Measurements from ENCODE around the gene SERPINA12. TPM values are rescaled to one million over a fixed set of nuclear protein-coding genes. Genes with fewer than 3 reads are reported as not detected.

The SERPINA12 gene
- total RNA-seq (not detected), polyA plus RNA-seq (not detected)

- no peak within 1 kb of the TSS for H3K4me3 ChIP-seq (ENCODE audit: low read depth, low read length)
- H3K27me3 ChIP-seq (ENCODE audit: control insufficient read depth, insufficient read depth, low read length) = no peaks in the 10 kb centered on the region
- ATAC-seq (ENCODE audit: low read depth in 2 of 2) (no peak), DNase-seq (no peak)
- Mint-ChIP-seq H3K4me1 (no peaks in the 10 kb centered on the region), H3K4me3 (no peak within 1 kb of the TSS), H3K27me3 (no peaks in the 10 kb centered on the region), H3K27ac (no peak within 1 kb of the TSS), H3K36me3 (no peaks in the 10 kb centered on the region), H3K9me3 (no peaks in the 10 kb centered on the region)
- H3K36me3 ChIP-seq (ENCODE audit: control insufficient read depth, insufficient read depth, low read length) = no peaks in the 10 kb centered on the region
- H3K4me1 ChIP-seq (ENCODE audit: control insufficient read depth, insufficient read depth, low read length, poor library complexity, severe bottlenecking) = no peaks in the 10 kb centered on the region
- H3K27ac ChIP-seq (ENCODE audit: insufficient read depth, low read length, poor library complexity, severe bottlenecking) = no peak within 1 kb of the TSS
- no peaks in the 10 kb centered on the region for H3K9me3 ChIP-seq (ENCODE audit: control insufficient read depth in 2 of 2, low read length in 2 of 2)
These were observed at the start of gene SERPINA12 for GRCh38 chr14:94509356-94509755. Gene SERPINA12 (minus strand): TSS chr14:94509469. CDS start chr14:94498397, 11,072 bp downstream.

GRCh38 chr14:94558842-94559241 is 49.6 kb upstream of the SERPINA12 start:
- ATAC-seq (ENCODE audit: low read depth in 2 of 2) (no peak), DNase-seq (no peak)
- Histone ChIP-seq H3K4me3 (ENCODE audit: low read depth, low read length) (no peak overlapping the region), H3K36me3 (ENCODE audit: control insufficient read depth, insufficient read depth, low read length) (no peaks in the 10 kb centered on the region), H3K27me3 (ENCODE audit: control insufficient read depth, insufficient read depth, low read length) (no peaks in the 10 kb centered on the region), H3K27ac (ENCODE audit: insufficient read depth, low read length, poor library complexity, severe bottlenecking) (no peak overlapping the region), H3K4me1 (ENCODE audit: control insufficient read depth, insufficient read depth, low read length, poor library complexity, severe bottlenecking) (no peaks in the 10 kb centered on the region), H3K9me3 (ENCODE audit: control insufficient read depth in 2 of 2, low read length in 2 of 2) (no peaks in the 10 kb centered on the region)
- no peaks in the 10 kb centered on the region for H3K36me3 Mint-ChIP-seq
- no peak overlapping the region for H3K4me3 Mint-ChIP-seq
- H3K27me3 Mint-ChIP-seq = peaks cover 9% of the 10 kb centered on the region
- no peak overlapping the region for H3K27ac Mint-ChIP-seq
- H3K4me1 Mint-ChIP-seq = no peaks in the 10 kb centered on the region
- peaks cover 0 to 7% (median 5%) of the 10 kb centered on the region in 7 donors for H3K9me3 Mint-ChIP-seq

GRCh38 chr14:94557327-94557726 is 48.1 kb upstream of the SERPINA12 start:
- Histone ChIP-seq H3K9me3 (ENCODE audit: control insufficient read depth in 2 of 2, low read length in 2 of 2) (no peaks in the 10 kb centered on the region), H3K4me1 (ENCODE audit: control insufficient read depth, insufficient read depth, low read length, poor library complexity, severe bottlenecking) (no peaks in the 10 kb centered on the region), H3K27me3 (ENCODE audit: control insufficient read depth, insufficient read depth, low read length) (no peaks in the 10 kb centered on the region), H3K4me3 (ENCODE audit: low read depth, low read length) (no peak overlapping the region), H3K27ac (ENCODE audit: insufficient read depth, low read length, poor library complexity, severe bottlenecking) (no peak overlapping the region), H3K36me3 (ENCODE audit: control insufficient read depth, insufficient read depth, low read length) (no peaks in the 10 kb centered on the region)
- Mint-ChIP-seq H3K9me3 (peaks cover 0 to 8% (median 5%) of the 10 kb centered on the region in 7 donors), H3K36me3 (no peaks in the 10 kb centered on the region), H3K4me3 (no peak overlapping the region), H3K27me3 (peaks cover 9% of the 10 kb centered on the region), H3K27ac (no peak overlapping the region), H3K4me1 (no peaks in the 10 kb centered on the region)
- DNase-seq (no peak), ATAC-seq (ENCODE audit: low read depth in 2 of 2) (no peak)

- Mint-ChIP-seq H3K4me1 (no peaks in the 10 kb centered on the region), H3K27ac (no peak overlapping the region), H3K27me3 (peaks cover 15% of the 10 kb centered on the region), H3K4me3 (no peak overlapping the region), H3K9me3 (peaks cover 0 to 8% (median 5%) of the 10 kb centered on the region in 7 donors), H3K36me3 (no peaks in the 10 kb centered on the region)
- DNase-seq (no peak), ATAC-seq (ENCODE audit: low read depth in 2 of 2) (no peak)
- no peaks in the 10 kb centered on the region for H3K36me3 ChIP-seq (ENCODE audit: control insufficient read depth, insufficient read depth, low read length)
- H3K9me3 ChIP-seq (ENCODE audit: control insufficient read depth in 2 of 2, low read length in 2 of 2) = no peaks in the 10 kb centered on the region
- H3K4me3 ChIP-seq (ENCODE audit: low read depth, low read length) = no peak overlapping the region
- H3K27ac ChIP-seq (ENCODE audit: insufficient read depth, low read length, poor library complexity, severe bottlenecking) = no peak overlapping the region
- no peaks in the 10 kb centered on the region for H3K4me1 ChIP-seq (ENCODE audit: control insufficient read depth, insufficient read depth, low read length, poor library complexity, severe bottlenecking)
- H3K27me3 ChIP-seq (ENCODE audit: control insufficient read depth, insufficient read depth, low read length) = no peaks in the 10 kb centered on the region
These were observed 46.7 kb upstream of the SERPINA12 start for GRCh38 chr14:94555991-94556390.

GRCh38 chr14:94550041-94550440 is 40.8 kb upstream of the SERPINA12 start:
- H3K4me3 Mint-ChIP-seq = no peak overlapping the region
- Histone ChIP-seq H3K27me3 (ENCODE audit: control insufficient read depth, insufficient read depth, low read length) (no peaks in the 10 kb centered on the region), H3K4me1 (ENCODE audit: control insufficient read depth, insufficient read depth, low read length, poor library complexity, severe bottlenecking) (no peaks in the 10 kb centered on the region), H3K36me3 (ENCODE audit: control insufficient read depth, insufficient read depth, low read length) (no peaks in the 10 kb centered on the region), H3K9me3 (ENCODE audit: control insufficient read depth in 2 of 2, low read length in 2 of 2) (no peaks in the 10 kb centered on the region), H3K4me3 (ENCODE audit: low read depth, low read length) (no peak overlapping the region), H3K27ac (ENCODE audit: insufficient read depth, low read length, poor library complexity, severe bottlenecking) (no peak overlapping the region)
- H3K36me3 Mint-ChIP-seq = no peaks in the 10 kb centered on the region
- H3K27me3 Mint-ChIP-seq = peaks cover 10% of the 10 kb centered on the region
- H3K9me3 Mint-ChIP-seq = peaks cover 0 to 6% (median 1%) of the 10 kb centered on the region in 7 donors
- H3K27ac Mint-ChIP-seq = no peak overlapping the region
- H3K4me1 Mint-ChIP-seq = no peaks in the 10 kb centered on the region
- no peak for DNase-seq
- no peak for ATAC-seq (ENCODE audit: low read depth in 2 of 2)

- Histone ChIP-seq H3K4me3 (ENCODE audit: low read depth, low read length) (no peak overlapping the region), H3K27me3 (ENCODE audit: control insufficient read depth, insufficient read depth, low read length) (no peaks in the 10 kb centered on the region), H3K9me3 (ENCODE audit: control insufficient read depth in 2 of 2, low read length in 2 of 2) (no peaks in the 10 kb centered on the region), H3K27ac (ENCODE audit: insufficient read depth, low read length, poor library complexity, severe bottlenecking) (no peak overlapping the region), H3K36me3 (ENCODE audit: control insufficient read depth, insufficient read depth, low read length) (no peaks in the 10 kb centered on the region), H3K4me1 (ENCODE audit: control insufficient read depth, insufficient read depth, low read length, poor library complexity, severe bottlenecking) (no peaks in the 10 kb centered on the region)
- peaks cover 8% of the 10 kb centered on the region for H3K27me3 Mint-ChIP-seq
- peaks cover 0 to 6% (median 0%) of the 10 kb centered on the region in 7 donors for H3K9me3 Mint-ChIP-seq
- DNase-seq = peak; percentile 3 to 34 (median 5)
- no peaks in the 10 kb centered on the region for H3K36me3 Mint-ChIP-seq
- ATAC-seq (ENCODE audit: low read depth in 2 of 2) = peak in 1 of 2 donors; percentile 44
- H3K27ac Mint-ChIP-seq = no peak overlapping the region
- no peaks in the 10 kb centered on the region for H3K4me1 Mint-ChIP-seq
- no peak overlapping the region for H3K4me3 Mint-ChIP-seq
These were observed 40.0 kb upstream of the SERPINA12 start for GRCh38 chr14:94548999-94549985.

GRCh38 chr14:94548131-94548998 is 39.1 kb upstream of the SERPINA12 start:
- DNase-seq = no peak
- no peak for ATAC-seq (ENCODE audit: low read depth in 2 of 2)
- H3K9me3 Mint-ChIP-seq = peaks cover 0 to 6% (median 0%) of the 10 kb centered on the region in 7 donors
- H3K36me3 Mint-ChIP-seq = no peaks in the 10 kb centered on the region
- no peaks in the 10 kb centered on the region for H3K27me3 ChIP-seq (ENCODE audit: control insufficient read depth, insufficient read depth, low read length)
- H3K27ac Mint-ChIP-seq = no peak overlapping the region
- H3K4me3 Mint-ChIP-seq = no peak overlapping the region
- no peaks in the 10 kb centered on the region for H3K4me1 Mint-ChIP-seq
- H3K4me1 ChIP-seq (ENCODE audit: control insufficient read depth, insufficient read depth, low read length, poor library complexity, severe bottlenecking) = no peaks in the 10 kb centered on the region
- no peaks in the 10 kb centered on the region for H3K9me3 ChIP-seq (ENCODE audit: control insufficient read depth in 2 of 2, low read length in 2 of 2)
- H3K27me3 Mint-ChIP-seq = peaks cover 6% of the 10 kb centered on the region
- H3K27ac ChIP-seq (ENCODE audit: insufficient read depth, low read length, poor library complexity, severe bottlenecking) = no peak overlapping the region
- no peaks in the 10 kb centered on the region for H3K36me3 ChIP-seq (ENCODE audit: control insufficient read depth, insufficient read depth, low read length)
- no peak overlapping the region for H3K4me3 ChIP-seq (ENCODE audit: low read depth, low read length)
